ENCODE data around the gene CTCF.
A peak's percentile ranks its signal among the peaks of the same experiment; 100 is the strongest.

Gene CTCF

DNA sequence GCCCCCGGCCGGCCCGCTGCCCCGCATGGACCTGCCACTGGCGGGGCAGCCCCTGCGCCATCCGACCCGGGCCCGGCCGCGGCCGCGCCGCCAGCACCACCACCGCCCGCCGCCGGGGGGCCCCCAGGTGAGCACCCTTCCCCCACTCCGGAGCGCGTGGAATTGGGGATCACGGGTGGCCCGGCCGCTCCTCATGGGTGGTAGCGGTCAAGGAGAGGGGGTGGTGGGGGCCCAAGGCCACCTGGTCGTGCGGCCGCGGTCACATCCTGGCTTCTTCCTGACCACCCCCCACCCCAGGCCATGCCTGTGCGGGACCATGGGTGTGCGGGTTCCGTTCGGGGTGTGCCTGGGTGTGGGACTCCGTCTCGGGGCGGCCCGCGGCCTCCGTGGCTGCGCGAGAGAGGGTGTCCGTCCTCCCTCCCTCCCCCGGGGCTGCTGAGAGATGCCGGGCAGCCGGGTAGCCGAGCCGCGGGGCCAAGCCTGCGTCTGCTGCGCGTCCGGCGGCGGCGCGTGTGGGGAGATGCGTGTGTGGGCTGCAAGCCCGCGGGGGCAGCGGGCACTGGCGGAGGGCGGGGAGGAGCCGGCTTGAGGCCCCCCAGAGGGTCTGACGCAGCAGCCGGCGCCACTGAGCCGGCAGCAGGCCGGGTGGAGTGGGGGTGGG is 90.9 kb downstream of the CTCF start:
- no peak for DNase-seq (ENCODE audit: low read depth in 2 of 2)

DNA sequence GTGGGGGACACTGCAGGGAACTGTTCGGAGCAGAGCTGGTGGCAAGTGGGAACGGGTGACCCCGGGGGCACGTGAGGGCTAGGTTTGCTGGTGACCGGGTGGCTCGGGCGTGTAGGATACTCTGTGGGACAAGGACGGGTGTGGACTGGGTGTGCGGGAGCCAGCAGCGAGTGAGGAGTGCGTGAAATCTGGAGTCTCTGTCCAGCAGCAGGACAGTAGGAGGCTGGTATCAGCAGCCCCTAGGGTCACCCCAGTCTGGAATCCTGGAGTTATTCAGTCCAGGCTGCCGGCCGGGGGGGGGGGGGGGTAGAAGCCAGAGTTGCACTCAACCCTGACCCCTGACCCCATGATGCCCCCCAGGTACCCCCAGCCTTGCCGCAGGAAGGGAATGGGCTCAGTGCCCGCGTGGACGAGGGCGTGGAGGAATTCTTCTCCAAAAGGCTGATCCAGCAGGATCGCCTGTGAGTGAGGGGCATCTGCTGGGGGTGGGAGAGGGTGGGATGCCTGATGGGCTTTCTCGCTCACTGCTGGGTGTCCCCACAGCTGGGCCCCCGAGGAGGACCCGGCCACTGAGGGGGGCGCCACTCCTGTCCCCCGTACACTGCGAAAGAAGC is 91.6 kb downstream of the CTCF start:
- no peak for DNase-seq (ENCODE audit: low read depth in 2 of 2)

DNA sequence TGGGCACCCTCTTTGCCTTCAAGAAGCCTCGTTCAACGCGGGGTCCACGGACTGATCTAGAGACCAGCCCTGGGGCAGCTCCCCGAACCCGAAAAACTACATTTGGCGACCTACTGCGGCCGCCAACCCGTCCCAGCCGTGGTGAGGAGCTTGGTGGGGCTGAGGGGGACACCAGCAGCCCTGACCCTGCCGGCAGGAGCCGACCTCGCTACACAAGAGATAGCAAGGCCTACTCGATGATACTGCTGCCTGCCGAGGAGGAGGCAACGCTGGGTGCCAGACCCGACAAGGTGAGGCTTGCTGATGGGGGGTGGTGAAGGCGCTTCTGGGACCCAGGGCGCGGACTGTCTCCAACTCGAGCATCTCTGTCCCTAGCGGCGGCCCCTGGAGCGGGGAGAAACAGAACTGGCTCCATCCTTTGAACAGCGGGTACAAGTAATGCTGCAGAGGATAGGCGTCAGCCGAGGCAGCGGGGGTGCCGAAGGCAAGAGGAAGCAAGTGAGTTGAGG is 92.1 kb downstream of the CTCF start:
- no peak for DNase-seq (ENCODE audit: low read depth in 2 of 2)

DNA sequence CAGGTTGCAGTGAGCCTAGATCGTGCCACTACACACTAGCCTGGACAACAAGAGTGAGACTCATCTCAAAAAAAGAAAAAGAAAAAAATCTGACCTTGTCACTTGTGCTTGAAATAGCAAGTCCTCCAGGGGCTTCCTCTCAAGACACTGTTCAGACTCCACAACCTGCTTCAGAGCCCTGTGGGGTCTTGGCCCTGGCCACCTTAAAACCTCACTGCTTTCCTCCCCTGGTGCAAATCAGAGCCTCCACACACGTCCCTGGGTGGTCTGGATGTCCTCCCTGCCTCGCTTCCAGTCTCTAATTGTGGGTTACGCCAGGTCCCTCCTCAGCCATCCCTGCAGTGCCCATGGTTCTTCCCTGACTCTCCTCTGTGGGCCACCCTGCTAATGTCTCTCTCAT is 93.0 kb downstream of the CTCF start:
- no peak for DNase-seq (ENCODE audit: low read depth in 2 of 2)

DNA sequence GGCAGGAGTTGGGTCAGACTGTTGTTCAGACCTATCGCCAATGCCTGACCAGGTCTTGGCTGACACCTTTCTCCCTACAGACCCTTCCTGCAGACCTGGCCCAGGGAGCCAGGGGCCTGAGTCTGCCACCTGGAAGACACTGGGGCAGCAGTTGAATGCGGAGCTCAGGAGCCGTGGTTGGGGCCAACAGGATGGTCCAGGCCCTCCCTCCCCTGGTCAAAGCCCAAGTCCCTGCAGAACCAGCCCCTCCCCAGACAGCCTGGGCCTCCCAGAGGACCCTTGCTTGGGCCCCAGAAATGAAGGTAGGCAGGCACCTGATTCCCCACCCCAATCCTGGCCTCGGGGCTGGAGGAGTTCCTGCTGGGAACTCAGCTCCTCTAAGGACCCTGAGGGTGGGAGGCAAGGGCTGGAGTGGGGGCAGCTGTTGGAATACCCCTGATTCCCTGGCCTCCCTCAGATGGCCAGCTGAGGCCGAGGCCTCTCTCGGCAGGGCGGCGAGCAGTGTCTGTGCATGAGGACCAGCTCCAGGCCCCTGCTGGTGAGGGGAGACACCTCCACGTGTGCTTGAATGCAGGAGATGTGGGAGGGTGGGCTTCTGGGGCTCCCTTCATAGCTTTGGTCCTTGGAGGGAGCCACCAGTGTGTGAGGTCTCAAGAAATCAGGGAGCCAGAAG is 94.2 kb downstream of the CTCF start:
- DNase-seq (ENCODE audit: low read depth in 2 of 2) = no peak

DNA sequence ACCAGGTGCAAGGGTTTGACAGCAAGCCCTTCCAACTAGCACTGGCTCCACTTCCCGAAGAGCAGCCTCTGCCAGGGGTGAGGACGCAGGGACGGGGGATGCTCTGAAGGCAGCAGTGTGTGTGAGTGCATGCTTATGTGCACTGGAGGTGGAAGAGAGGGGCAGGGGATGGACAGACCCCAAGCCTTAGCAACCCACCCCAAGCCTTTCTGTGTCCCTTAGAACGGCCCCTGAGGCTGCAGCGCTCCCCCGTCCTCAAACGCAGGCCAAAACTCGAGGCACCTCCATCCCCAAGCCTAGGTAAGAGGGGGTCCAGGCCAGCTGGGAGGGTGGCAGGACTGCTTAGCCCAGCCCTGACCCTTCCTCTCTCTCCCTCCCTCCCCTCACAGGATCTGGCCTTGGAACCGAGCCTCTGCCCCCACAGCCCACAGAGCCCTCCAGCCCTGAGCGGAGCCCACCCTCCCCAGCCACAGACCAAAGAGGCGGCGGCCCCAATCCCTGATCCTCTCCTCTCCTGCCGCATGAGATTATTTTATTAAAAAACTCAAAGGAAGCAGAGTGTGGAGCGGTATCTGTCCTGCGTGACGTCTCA is 94.8 kb downstream of the CTCF start:
- DNase-seq (ENCODE audit: low read depth in 2 of 2) = no peak

DNA sequence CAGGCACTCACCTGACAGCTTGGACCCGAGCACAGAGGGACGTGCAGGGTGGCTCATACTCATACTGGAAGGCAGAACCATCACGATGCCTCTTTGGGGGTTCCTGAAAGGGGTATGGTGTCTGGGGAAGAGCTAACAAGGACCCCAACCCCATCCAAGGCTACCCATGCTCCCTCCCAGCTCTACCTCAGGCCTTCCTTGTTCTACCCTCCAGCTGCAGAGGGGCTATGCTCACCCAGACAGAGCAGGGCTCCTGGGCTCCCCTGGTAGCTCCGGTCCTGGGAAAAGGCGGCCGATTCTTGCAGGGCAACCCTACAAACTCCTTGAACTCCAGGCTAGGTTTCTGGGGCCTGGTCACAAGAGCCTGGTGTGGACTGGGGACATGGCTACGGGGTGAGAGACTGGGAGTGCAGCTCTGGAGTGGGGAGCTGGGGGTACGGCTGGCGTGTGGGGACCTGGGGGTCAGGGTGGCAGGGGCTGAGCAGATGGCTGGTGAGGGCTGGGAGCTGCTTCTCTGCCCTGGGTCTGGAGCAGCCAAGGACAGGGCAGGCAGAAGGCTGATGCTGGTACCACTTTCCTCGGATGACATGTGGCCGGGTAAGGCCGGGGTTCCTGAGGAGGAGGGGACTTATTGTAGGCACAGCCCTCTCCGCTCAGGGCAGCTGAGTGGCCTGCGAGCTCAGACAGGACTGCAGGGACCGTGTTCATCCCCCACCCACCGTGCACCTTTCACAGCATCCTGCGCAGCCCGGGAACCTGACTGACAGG is 95.6 kb downstream of the CTCF start:
- DNase-seq (ENCODE audit: low read depth in 2 of 2) = no peak

DNA sequence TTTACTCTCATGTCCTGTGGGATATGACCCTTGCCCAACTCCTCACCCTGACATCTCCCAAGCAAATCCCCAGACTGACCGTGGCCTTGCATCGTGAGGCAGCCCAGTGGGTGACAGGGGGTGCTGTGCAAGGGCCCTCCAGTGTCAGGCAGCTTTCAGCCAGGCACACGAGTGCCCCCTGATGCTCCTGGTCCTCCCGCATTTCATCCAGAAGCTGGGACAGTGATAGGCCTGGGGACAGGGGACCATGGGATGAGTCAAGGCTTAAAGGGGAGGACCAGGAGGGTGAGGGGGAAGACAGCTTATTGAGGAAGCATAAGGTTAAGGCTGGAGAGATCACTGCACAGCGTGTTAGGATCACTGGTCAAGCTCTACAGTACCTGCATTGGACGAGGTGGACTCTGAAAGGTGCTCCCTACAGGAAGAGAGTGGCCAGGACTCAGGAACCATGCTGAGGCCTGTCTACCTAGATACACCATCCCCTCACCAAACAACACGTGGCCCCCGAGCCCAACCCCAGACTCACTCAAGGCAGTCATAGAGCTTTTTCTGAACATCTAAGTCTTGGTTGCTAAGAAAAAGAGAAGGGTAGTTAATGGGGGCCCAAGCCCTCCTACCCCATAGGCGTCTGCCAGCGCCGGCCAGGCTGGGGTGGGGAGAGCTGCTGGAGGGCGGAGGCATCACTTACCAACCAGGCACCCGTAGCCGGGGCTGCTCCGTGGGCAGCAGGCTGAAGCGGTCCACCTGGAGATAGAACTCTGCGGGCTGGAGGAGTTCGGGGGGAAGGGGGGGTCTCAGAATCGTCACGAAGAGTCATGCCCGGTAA is 96.7 kb downstream of the CTCF start:
- DNase-seq (ENCODE audit: low read depth in 2 of 2) = no peak

DNA sequence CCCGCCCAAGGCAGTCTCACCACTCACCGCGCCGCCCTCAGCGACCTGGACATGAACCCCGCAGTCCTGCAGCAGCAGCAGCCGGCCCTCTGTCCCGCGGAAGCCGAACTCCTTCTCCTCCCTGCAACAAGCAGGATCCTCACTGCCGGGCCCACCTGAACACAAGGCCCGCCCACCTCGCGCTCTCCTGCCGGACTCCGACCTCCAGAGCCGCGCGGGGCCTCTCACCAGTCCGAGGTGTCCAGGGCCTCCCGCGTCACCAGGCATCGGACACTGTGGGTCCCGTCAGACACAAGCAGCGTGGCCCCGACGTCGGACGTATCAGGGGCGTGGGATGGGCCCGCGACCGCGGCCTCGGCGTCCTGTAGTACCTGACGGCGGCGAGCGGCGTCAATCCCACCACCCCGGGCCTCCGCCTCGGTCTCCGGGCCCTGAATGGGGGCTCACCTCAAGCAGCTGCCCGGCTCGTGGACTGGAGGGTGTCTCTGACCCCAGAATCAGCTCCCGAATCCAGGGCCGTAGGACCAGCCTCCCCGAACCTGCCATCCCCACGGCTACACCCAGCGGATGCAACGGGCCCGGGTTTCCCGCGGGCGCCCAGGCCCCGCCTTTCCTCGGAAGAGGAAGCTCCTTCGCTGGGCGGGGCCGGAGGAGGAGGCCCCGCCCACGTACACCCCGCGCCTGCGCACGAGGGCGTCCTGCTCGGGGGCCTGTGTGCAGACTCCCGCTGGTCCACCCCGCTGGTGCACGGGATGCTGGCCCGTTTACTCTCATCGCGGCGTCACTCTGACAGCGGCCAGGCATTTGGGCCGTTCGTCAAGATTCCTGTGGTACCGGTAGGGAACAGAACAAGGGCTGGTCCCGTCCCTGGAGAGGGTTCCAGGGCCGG is 97.6 kb downstream of the CTCF start, which contains the start of gene ACD:
ACD (minus strand) TSS at position 586 of the 889 bp plus-strand sequence; CDS start at position 546, 40 bp downstream.
- DNase-seq (ENCODE audit: low read depth in 2 of 2) = peak; percentile 83

DNA sequence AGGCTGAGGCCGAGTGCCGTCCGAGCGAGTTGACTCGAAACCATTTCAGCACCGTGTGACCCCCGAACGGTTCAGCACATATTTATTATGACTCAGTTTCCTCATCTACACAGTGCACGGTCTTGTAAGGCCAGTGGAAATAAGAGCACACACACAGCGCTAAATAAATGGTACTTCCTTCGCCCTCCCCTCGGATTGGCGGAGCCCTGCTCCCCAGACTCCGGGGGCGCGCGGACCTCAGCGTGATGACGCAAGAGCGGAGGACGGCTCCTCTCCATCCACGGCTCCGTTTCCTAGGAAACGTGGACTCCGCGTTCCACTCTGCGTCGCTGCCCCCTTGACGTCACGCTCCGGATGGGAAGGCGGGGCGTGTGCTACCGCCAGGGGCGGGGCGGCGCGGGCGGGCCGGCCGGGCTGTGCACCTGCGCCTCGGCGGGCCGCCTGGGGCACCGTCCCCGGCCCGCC is 98.3 kb downstream of the CTCF start, which contains the start of gene PARD6A:
PARD6A (plus strand) TSS at position 397 of the 465 bp plus-strand sequence. CDS start 79 bp downstream, outside the sequence.
- DNase-seq (ENCODE audit: low read depth in 2 of 2) = peak; percentile 91 to 94

DNA sequence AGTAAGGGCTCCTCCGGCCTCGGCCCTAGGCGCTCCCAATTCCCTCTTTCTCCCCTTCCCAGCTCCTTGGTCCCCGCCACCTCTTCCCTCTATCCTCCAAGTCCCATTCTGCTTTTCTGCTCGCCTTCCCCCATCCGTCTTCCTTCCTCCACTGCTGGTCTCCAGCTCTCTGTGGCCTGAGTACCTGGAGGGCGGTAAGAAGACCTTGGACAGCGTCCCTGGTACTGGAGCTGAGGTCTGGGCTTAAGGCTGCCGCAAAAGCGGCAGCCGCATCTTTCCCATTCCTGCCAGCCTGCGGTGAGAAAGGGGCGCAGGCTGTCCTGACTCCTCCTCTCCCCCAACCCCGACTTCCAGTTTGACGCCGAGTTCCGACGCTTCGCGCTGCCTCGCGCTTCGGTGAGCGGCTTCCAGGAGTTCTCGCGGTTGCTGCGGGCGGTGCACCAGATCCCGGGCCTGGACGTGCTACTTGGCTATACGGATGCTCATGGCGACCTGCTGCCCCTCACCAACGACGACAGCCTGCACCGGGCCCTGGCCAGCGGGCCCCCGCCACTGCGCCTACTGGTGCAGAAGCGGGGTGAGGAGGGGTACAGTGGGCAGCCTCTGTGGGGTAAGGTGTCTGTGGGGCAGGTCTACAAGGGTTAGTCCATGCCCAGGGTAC is 98.9 kb downstream of the CTCF start:
- no peak for DNase-seq (ENCODE audit: low read depth in 2 of 2)

DNA sequence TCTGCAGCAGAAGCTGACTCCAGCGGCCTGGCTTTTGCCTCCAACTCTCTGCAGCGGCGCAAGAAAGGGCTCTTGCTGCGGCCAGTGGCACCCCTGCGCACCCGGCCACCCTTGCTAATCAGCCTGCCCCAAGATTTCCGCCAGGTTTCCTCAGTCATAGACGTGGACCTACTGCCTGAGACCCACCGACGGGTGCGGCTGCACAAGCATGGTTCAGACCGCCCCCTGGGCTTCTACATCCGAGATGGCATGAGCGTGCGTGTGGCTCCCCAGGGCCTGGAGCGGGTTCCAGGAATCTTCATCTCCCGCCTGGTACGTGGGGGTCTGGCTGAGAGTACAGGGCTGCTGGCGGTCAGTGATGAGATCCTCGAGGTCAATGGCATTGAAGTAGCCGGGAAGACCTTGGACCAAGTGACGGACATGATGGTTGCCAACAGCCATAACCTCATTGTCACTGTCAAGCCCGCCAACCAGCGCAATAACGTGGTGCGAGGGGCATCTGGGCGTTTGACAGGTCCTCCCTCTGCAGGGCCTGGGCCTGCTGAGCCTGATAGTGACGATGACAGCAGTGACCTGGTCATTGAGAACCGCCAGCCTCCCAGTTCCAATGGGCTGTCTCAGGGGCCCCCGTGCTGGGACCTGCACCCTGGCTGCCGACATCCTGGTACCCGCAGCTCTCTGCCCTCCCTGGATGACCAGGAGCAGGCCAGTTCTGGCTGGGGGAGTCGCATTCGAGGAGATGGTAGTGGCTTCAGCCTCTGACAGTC is 99.7 kb downstream of the CTCF start:
- DNase-seq (ENCODE audit: low read depth in 2 of 2) = no peak

DNA sequence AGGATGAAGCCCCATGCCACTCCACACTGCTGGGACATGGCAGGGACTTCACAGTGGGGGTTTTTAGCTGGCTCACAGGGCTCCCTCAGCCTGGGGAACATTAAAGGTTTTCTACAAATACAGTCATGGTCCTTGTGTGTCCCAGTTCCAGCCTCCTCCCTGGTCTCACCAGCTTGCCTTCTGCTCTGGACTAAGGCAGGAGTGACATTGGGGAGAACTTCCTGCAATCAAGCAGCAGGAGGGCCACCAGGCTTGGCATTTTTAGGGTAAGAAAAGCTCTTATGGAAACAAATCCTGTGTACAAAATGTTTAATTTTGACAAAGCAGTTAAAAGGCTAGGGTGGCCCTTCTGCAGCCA is 100.3 kb downstream of the CTCF start:
- DNase-seq (ENCODE audit: low read depth in 2 of 2) = no peak

DNA sequence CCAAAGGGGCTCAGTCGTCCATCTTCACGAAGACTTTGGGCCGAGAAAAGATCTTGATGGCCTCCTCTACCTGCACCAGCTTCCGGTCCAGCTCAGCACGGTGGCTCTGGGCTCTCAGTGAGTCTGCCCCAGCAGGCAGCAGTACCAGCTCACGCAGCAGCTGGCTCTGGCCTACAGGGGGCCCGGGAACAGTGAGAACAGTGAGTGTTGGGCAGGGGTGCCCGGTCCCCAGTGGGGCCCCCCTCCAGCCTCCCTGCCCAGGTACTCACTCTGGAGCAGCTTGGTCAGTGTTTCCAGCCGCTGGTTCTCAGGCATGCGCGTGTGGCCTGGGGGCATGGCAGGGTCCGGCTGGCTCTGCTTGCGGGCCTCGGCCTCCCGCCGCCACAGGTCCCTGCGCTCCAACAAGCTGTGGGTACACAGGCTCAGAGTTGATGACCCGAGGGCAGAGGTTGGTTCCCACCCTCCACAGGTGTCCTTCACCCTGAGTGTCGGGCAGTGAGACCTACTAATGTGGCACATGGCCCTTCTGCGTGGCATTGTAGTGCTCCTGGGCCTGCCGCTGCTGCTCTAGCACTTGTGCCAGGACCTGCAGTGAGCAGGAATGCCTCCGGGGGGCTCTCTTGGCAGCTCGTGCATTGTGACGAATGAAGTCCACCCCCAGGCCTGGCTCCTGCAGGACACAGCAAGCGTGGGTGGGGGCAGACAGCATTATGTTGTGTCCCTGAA is 101.0 kb downstream of the CTCF start:
- DNase-seq (ENCODE audit: low read depth in 2 of 2) = no peak

DNA sequence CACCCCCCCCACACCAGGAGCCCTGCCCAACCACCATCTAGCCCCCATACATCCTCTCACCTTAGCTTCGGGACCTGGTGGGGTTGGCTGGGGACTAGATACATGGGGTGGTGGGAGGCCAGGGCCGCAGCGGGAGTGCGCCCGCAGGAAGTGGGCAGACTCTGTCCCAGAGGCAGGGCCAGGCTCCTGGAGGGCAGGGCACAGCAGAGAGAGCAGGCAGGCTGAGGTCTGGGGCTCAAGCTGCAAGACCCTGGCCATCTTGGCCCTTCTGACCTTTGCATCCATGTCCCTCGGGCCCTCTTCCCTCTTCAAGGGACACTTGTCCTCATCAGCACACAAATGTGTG is 101.5 kb downstream of the CTCF start:
- DNase-seq (ENCODE audit: low read depth in 2 of 2) = no peak

DNA sequence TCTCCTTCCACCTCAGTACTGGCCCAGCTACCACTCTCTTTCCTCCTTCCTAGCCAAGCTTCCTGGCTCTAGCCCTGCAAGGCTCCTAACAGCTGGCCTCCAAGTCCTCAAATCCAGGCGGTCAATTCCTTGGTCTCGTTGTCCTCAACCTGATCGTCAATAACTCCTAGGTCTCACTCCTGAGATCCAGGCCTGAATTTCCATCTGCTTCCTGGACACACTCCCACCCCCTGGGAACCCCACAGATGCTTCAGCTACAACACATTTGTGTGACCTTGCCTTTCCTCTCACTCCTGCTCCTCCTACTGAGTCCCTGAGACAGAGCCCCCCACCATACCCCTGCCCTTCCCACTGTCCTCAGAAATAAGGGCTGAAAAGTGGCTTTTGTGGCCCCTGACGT is 101.9 kb downstream of the CTCF start:
- no peak for DNase-seq (ENCODE audit: low read depth in 2 of 2)

DNA sequence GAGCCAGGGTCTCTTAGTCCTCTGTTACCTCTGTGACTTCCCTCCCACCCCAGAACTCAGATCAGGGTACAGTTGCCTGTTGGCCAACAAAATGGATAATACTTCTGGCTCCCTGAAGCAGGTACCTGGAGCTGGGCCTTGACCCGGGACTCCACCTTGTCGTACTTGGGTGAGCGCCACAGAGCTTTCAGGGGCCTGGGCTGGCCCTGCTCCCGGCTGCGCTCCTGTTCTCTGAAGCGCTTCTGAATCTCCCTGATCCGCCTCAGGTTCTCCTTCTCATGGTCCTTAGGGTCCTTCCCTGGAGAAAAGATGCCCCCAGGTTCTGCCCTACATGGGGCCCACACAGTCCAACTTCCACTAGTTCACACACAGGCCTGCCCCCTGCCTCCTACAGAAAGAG is 102.5 kb downstream of the CTCF start:
- no peak for DNase-seq (ENCODE audit: low read depth in 2 of 2)

DNA sequence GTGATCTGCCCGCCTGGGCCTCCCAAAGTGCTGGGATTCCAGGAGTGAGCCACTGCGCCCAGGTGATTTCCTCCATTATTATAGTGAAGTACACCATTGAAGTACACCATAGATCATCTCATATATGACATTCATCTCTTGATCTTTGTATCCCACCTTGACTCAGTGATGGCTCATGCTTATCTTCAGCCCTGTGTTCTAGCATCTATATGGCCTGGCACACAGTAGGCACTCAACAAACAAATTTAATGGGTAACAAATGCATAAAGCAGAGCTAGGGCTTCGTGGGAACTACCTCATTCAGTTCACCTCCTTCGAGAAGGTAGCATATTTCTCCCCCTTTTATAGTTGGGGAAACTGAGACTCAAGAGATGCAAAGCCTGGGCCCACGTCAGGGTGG is 103.3 kb downstream of the CTCF start:
- DNase-seq (ENCODE audit: low read depth in 2 of 2) = no peak
